Measurements from ENCODE around the gene GABRA6.

Gene GABRA6

DNA sequence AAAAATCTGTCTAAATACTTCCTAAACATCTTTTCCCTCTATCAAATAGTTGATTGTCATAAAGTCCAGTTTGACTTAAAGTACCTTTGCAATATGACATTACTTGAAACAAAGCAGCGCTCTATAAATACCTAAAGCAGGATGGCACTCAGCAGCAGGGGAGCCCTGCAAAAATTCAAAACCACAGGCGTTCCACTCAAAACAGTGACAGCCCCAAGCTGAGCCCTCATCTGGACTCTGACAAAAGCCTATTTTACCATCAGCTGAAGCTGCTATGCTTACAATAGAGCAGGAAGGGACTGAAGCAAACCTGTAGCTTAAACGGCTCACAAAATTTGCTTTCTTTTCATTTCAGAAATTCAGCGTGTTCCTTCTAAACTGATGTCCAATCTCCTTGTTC is 11.5 kb downstream of the GABRA6 start:
- no peak overlapping the region for H3K4me3 ChIP-seq (ENCODE audit: low read length)
- H3K4me1 ChIP-seq (ENCODE audit: control insufficient read depth, insufficient read depth, low read length), result no peaks in the 10 kb centered on the region
- no peak overlapping the region for H3K9ac ChIP-seq (ENCODE audit: low read length)
- no peaks in the 10 kb centered on the region for H3K9me3 ChIP-seq (ENCODE audit: control insufficient read depth, low read length)
- DNase-seq (ENCODE audit: low read depth), result no peak
- no peaks in the 10 kb centered on the region for H3K36me3 ChIP-seq (ENCODE audit: control insufficient read depth, insufficient read depth, low read length, severe bottlenecking)
- no peaks in the 10 kb centered on the region for H3K27me3 ChIP-seq (replicated peaks; ENCODE audit: control insufficient read depth, insufficient read depth, low read length)

- no peaks in the 10 kb centered on the region for H3K4me1 ChIP-seq (ENCODE audit: control insufficient read depth, insufficient read depth, low read length)
- H3K36me3 ChIP-seq (ENCODE audit: control insufficient read depth, insufficient read depth, low read length, severe bottlenecking), result no peaks in the 10 kb centered on the region
- no peaks in the 10 kb centered on the region for H3K27me3 ChIP-seq (replicated peaks; ENCODE audit: control insufficient read depth, insufficient read depth, low read length)
- no peak for DNase-seq (ENCODE audit: low read depth)
- H3K9me3 ChIP-seq (ENCODE audit: control insufficient read depth, low read length), result no peaks in the 10 kb centered on the region
- H3K9ac ChIP-seq (ENCODE audit: low read length), result no peak overlapping the region
- H3K4me3 ChIP-seq (ENCODE audit: low read length), result no peak overlapping the region
These were observed 14.5 kb downstream of the GABRA6 start for GRCh38 chr5:161700065-161700464.

DNA sequence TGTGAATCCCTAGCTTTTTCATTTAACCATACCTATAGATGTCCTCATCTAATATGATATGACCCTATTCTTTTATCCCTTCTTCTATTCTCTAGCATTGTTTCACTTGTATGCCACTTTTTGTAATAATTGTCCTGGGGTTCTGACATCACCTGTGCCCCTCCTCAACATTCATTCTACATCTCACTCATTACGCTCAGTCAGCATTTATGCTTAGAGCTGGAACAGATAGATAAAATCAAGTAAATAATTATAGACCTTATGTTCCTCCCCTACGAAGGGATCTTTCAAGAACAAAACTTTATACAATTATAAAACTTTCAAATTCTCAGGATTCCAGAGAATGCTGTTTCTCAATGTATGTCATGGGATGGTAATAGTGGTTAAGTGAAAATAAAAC is 18.0 kb downstream of the GABRA6 start:
- no peaks in the 10 kb centered on the region for H3K27me3 ChIP-seq (replicated peaks; ENCODE audit: control insufficient read depth, insufficient read depth, low read length)
- no peak for DNase-seq (ENCODE audit: low read depth)
- H3K9ac ChIP-seq (ENCODE audit: low read length), result no peak overlapping the region
- no peak overlapping the region for H3K4me3 ChIP-seq (ENCODE audit: low read length)
- no peaks in the 10 kb centered on the region for H3K4me1 ChIP-seq (ENCODE audit: control insufficient read depth, insufficient read depth, low read length)
- no peaks in the 10 kb centered on the region for H3K9me3 ChIP-seq (ENCODE audit: control insufficient read depth, low read length)
- H3K36me3 ChIP-seq (ENCODE audit: control insufficient read depth, insufficient read depth, low read length, severe bottlenecking), result no peaks in the 10 kb centered on the region

DNA sequence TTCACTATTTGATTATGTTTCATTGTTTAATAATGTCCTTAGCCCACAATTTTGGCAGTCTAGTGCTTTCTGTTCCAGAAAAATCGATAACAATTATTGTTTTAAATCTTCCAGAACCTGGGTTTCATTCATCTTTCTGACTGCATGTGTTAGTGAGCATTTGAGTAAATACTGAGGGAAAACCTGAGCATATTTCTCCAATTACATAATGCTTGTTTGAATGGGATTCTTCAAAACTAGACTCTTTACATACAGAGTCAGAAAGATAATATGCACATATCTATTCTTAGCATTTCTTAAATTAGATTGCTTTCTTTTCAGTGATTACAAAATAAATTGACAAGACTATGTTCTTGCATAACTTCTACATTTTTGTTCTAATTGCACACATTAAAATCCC is 21.9 kb downstream of the GABRA6 start:
- DNase-seq (ENCODE audit: low read depth), result no peak

DNA sequence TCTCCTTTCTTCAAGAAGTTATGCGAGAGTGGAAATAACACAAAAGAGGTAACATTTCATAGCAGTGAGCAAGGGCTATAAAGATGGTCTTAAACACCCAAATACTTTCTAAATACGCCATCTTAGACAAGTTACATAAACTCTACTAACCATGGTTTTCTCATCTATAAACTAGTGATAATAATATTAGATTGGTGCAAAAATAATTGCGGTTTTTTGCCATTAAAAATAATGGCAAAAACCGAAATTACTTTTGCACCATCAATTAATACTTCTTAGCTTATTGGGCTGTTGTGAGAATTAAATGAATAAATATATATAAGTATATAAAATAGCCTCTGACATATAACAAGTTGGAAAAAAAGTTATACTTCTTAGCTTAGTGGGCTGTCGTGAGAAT is 23.7 kb downstream of the GABRA6 start:
- H3K36me3 ChIP-seq (ENCODE audit: control insufficient read depth, insufficient read depth, low read length, severe bottlenecking), result no peaks in the 10 kb centered on the region
- no peak overlapping the region for H3K9ac ChIP-seq (ENCODE audit: low read length)

More for the DNA sequence above, 21.9 kb downstream of the GABRA6 start:
- Histone ChIP-seq H3K4me3 (ENCODE audit: low read length) (no peak overlapping the region), H3K4me1 (ENCODE audit: control insufficient read depth, insufficient read depth, low read length) (no peaks in the 10 kb centered on the region), H3K27me3 (replicated peaks; ENCODE audit: control insufficient read depth, insufficient read depth, low read length) (no peaks in the 10 kb centered on the region), H3K9ac (ENCODE audit: low read length) (no peak overlapping the region), H3K36me3 (ENCODE audit: control insufficient read depth, insufficient read depth, low read length, severe bottlenecking) (no peaks in the 10 kb centered on the region), H3K9me3 (ENCODE audit: control insufficient read depth, low read length) (no peaks in the 10 kb centered on the region)

GRCh38 chr5:161713042-161713441 is 27.5 kb downstream of the GABRA6 start:
- Histone ChIP-seq H3K36me3 (ENCODE audit: control insufficient read depth, insufficient read depth, low read length, severe bottlenecking) (no peaks in the 10 kb centered on the region), H3K4me1 (ENCODE audit: control insufficient read depth, insufficient read depth, low read length) (no peaks in the 10 kb centered on the region), H3K27me3 (replicated peaks; ENCODE audit: control insufficient read depth, insufficient read depth, low read length) (no peaks in the 10 kb centered on the region), H3K4me3 (ENCODE audit: low read length) (no peak overlapping the region), H3K9ac (ENCODE audit: low read length) (no peak overlapping the region), H3K9me3 (ENCODE audit: control insufficient read depth, low read length) (no peaks in the 10 kb centered on the region)
- no peak for DNase-seq (ENCODE audit: low read depth)

More for the DNA sequence above, 23.7 kb downstream of the GABRA6 start:
- Histone ChIP-seq H3K27me3 (replicated peaks; ENCODE audit: control insufficient read depth, insufficient read depth, low read length) (no peaks in the 10 kb centered on the region), H3K9me3 (ENCODE audit: control insufficient read depth, low read length) (no peaks in the 10 kb centered on the region), H3K4me1 (ENCODE audit: control insufficient read depth, insufficient read depth, low read length) (no peaks in the 10 kb centered on the region), H3K4me3 (ENCODE audit: low read length) (no peak overlapping the region)
- no peak for DNase-seq (ENCODE audit: low read depth)

DNA sequence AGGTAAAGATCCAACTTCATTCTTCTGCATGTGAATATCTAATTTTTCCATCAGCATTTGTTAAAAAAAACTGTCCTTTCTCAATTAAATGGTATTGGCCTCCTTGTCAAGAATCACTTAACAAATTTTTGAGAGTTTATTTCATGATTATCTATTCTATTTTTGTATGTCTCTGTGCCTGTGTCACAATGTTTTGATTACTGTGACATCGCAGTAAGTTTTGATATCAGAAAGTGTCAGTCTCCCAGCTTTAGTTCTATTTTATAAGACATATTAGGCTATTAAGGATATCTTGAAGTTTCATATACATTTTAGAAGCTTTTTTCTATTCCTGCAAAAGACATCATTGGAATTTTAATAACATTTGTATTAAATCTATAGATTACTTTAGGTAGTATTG is 33.6 kb downstream of the GABRA6 start:
- Histone ChIP-seq H3K4me3 (ENCODE audit: low read length) (no peak overlapping the region), H3K27me3 (replicated peaks; ENCODE audit: control insufficient read depth, insufficient read depth, low read length) (no peaks in the 10 kb centered on the region), H3K9ac (ENCODE audit: low read length) (no peak overlapping the region), H3K36me3 (ENCODE audit: control insufficient read depth, insufficient read depth, low read length, severe bottlenecking) (no peaks in the 10 kb centered on the region), H3K4me1 (ENCODE audit: control insufficient read depth, insufficient read depth, low read length) (no peaks in the 10 kb centered on the region), H3K9me3 (ENCODE audit: control insufficient read depth, low read length) (no peaks in the 10 kb centered on the region)
- DNase-seq (ENCODE audit: low read depth), result no peak

GRCh38 chr5:161720460-161720859 is 34.9 kb downstream of the GABRA6 start:
- Histone ChIP-seq H3K4me3 (ENCODE audit: low read length) (no peak overlapping the region), H3K27me3 (replicated peaks; ENCODE audit: control insufficient read depth, insufficient read depth, low read length) (no peaks in the 10 kb centered on the region), H3K36me3 (ENCODE audit: control insufficient read depth, insufficient read depth, low read length, severe bottlenecking) (no peaks in the 10 kb centered on the region), H3K9ac (ENCODE audit: low read length) (no peak overlapping the region), H3K9me3 (ENCODE audit: control insufficient read depth, low read length) (no peaks in the 10 kb centered on the region), H3K4me1 (ENCODE audit: control insufficient read depth, insufficient read depth, low read length) (no peaks in the 10 kb centered on the region)
- DNase-seq (ENCODE audit: low read depth), result no peak

DNA sequence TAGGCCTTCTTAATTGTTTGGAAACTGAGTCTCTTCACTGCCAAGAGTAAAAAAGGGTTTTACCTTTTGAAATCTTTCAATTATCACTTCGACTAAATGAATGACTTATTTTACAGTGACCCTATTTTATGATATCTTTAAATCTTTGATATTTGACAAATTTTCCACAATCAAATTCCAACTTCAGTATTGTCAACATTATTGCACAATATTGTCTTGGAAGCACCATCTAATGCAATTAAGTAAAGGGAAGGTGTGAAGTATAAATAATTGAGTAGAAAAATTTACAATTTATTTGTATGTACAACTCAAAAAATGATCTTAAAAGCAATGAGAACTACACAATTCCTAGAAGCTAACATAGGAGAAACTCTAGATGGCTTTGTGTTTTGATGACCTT is 49.2 kb downstream of the GABRA6 start:
- H3K9me3 ChIP-seq (ENCODE audit: control insufficient read depth, low read length), result no peaks in the 10 kb centered on the region
- no peaks in the 10 kb centered on the region for H3K36me3 ChIP-seq (ENCODE audit: control insufficient read depth, insufficient read depth, low read length, severe bottlenecking)
- H3K27me3 ChIP-seq (replicated peaks; ENCODE audit: control insufficient read depth, insufficient read depth, low read length), result no peaks in the 10 kb centered on the region
- no peak overlapping the region for H3K9ac ChIP-seq (ENCODE audit: low read length)
- no peak for DNase-seq (ENCODE audit: low read depth)
- no peaks in the 10 kb centered on the region for H3K4me1 ChIP-seq (ENCODE audit: control insufficient read depth, insufficient read depth, low read length)
- no peak overlapping the region for H3K4me3 ChIP-seq (ENCODE audit: low read length)

GRCh38 chr5:161740433-161740832 is 54.9 kb downstream of the GABRA6 start:
- DNase-seq (ENCODE audit: low read depth), result no peak
- Histone ChIP-seq H3K9ac (ENCODE audit: low read length) (no peak overlapping the region), H3K4me3 (ENCODE audit: low read length) (no peak overlapping the region), H3K4me1 (ENCODE audit: control insufficient read depth, insufficient read depth, low read length) (no peaks in the 10 kb centered on the region), H3K36me3 (ENCODE audit: control insufficient read depth, insufficient read depth, low read length, severe bottlenecking) (no peaks in the 10 kb centered on the region), H3K9me3 (ENCODE audit: control insufficient read depth, low read length) (no peaks in the 10 kb centered on the region), H3K27me3 (replicated peaks; ENCODE audit: control insufficient read depth, insufficient read depth, low read length) (no peaks in the 10 kb centered on the region)

DNA sequence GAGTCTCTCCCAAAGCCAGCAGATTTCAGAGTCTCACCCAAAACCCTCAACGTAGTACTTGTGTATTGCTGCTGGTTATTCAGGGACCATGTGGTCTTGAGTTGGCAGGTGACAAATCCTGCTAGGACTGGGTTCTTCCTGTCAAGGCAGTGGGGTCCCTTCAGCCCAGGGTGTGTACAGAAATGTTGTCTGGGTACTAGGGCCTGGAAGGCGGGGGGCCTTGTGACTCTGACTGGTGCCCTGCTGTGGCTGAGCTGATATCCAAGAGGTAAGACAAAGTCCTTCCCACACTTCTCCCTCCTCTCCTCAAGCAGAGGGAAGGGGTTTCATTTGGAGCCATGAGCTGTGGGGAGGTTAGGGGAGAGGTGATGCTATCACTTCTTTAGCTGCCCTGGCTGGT is 58.8 kb downstream of the GABRA6 start:
- no peaks in the 10 kb centered on the region for H3K4me1 ChIP-seq (ENCODE audit: control insufficient read depth, insufficient read depth, low read length)
- no peak overlapping the region for H3K9ac ChIP-seq (ENCODE audit: low read length)

DNA sequence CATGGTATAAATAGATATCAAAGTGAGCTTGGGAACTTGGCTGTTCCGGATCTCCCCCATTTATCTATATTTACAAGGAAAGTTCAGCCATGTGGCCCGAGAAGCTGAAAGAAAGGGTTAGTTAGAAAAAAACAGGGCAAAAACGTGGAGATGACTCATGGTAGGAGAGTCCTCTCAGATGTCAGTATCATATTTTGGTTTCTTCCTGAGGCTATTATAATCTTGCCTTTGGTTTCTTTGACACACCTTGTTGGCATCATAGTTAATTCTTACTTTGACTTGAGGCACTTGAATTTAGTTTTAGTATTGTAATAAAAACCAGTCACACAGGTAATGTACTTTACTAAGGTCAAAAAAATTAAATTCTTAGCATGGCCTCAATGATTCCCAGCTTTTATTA is 59.9 kb downstream of the GABRA6 start:
- no peaks in the 10 kb centered on the region for H3K9me3 ChIP-seq (ENCODE audit: control insufficient read depth, low read length)
- DNase-seq (ENCODE audit: low read depth), result no peak
- H3K4me3 ChIP-seq (ENCODE audit: low read length), result no peak overlapping the region
- no peaks in the 10 kb centered on the region for H3K36me3 ChIP-seq (ENCODE audit: control insufficient read depth, insufficient read depth, low read length, severe bottlenecking)
- H3K9ac ChIP-seq (ENCODE audit: low read length), result no peak overlapping the region
- no peaks in the 10 kb centered on the region for H3K4me1 ChIP-seq (ENCODE audit: control insufficient read depth, insufficient read depth, low read length)
- no peaks in the 10 kb centered on the region for H3K27me3 ChIP-seq (replicated peaks; ENCODE audit: control insufficient read depth, insufficient read depth, low read length)

More for the DNA sequence above, 58.8 kb downstream of the GABRA6 start:
- no peaks in the 10 kb centered on the region for H3K36me3 ChIP-seq (ENCODE audit: control insufficient read depth, insufficient read depth, low read length, severe bottlenecking)
- no peaks in the 10 kb centered on the region for H3K9me3 ChIP-seq (ENCODE audit: control insufficient read depth, low read length)
- no peak overlapping the region for H3K4me3 ChIP-seq (ENCODE audit: low read length)
- DNase-seq (ENCODE audit: low read depth), result no peak
- no peaks in the 10 kb centered on the region for H3K27me3 ChIP-seq (replicated peaks; ENCODE audit: control insufficient read depth, insufficient read depth, low read length)

All from adipocyte (in vitro differentiated cells).